ENCODE data around the gene MCF2L. TPM values are rescaled to one million over a fixed set of nuclear protein-coding genes. Genes with fewer than 3 reads are reported as not detected.

The MCF2L gene
- total RNA-seq, 2 donors from 2014 or later, result 37.4 to 74.8 TPM

DNA sequence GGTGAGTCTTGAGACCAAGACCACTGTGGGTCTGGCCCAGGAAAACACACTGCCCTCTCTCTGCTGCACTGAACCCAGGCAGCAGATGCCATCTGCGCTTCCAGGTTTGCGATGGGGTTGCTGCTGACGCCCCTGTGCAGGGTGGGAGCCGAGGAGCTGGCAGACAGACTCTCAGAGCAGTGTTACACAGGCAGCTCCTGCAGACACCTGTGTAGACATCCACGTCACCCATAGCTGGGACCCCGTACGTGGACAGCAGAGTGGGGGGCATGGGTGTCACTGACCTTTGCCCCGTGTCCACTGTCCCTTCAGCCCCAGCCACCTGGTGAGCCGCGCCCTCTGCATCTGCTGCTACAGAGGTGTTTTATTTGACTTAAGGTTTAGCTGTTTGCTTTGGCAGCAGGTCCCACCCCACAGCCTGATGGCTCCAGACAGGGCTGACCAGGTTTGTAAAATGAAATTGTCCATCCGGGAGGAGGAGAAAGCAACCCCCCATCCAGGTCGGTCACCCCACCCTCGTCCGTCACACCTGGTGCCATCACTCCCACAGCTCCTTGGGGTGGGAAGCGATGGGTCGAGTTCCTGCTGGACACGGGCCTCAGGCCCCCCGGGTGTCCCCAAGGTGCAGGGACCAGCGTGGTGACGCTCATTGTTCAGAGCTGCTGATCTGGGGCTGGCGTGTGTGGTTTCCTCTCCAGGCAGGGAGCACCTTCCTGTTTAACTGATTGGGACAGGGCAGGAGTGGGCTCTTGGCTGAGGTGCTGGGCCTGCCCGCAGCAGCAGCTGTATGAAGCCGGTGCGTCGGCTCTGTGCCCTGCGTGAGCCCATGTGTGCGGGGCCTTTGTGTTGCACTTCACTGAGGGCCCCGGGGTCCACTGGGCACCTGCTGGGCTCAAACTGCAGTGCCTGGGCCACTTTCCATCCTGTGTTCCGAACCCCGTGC lies 28.4 kb downstream of the MCF2L start:
- ATAC-seq (no peak), DNase-seq (no peak)
- no peak overlapping the region for H3K4me3 ChIP-seq
- H3K36me3 ChIP-seq (replicated peaks in 1 of 2; ENCODE audit: insufficient read depth in 1 of 2, low read depth in 2 of 2), result no peaks in the 10 kb centered on the region
- H3K9me3 ChIP-seq, result no peaks in the 10 kb centered on the region
- WGBS, 2 donors, result 56 to 67% methylated on average over 8 to 30 of the region's 30 CpGs
- peaks cover 25% of the 10 kb centered on the region for H3K4me1 ChIP-seq
- intact Hi-C loops (cut with DNase I), result no loop called here
- no peak overlapping the region for H3K27ac ChIP-seq
- TF ChIP-seq, protein P1, sequence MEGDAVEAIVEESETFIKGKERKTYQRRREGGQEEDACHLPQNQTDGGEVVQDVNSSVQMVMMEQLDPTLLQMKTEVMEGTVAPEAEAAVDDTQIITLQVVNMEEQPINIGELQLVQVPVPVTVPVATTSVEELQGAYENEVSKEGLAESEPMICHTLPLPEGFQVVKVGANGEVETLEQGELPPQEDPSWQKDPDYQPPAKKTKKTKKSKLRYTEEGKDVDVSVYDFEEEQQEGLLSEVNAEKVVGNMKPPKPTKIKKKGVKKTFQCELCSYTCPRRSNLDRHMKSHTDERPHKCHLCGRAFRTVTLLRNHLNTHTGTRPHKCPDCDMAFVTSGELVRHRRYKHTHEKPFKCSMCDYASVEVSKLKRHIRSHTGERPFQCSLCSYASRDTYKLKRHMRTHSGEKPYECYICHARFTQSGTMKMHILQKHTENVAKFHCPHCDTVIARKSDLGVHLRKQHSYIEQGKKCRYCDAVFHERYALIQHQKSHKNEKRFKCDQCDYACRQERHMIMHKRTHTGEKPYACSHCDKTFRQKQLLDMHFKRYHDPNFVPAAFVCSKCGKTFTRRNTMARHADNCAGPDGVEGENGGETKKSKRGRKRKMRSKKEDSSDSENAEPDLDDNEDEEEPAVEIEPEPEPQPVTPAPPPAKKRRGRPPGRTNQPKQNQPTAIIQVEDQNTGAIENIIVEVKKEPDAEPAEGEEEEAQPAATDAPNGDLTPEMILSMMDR (IDR thresholded peaks at IDR 0.05), result no peak
- TF ChIP-seq POLR2A (IDR thresholded peaks at IDR 0.05), result no peak
- no peaks in the 10 kb centered on the region for H3K27me3 ChIP-seq

DNA sequence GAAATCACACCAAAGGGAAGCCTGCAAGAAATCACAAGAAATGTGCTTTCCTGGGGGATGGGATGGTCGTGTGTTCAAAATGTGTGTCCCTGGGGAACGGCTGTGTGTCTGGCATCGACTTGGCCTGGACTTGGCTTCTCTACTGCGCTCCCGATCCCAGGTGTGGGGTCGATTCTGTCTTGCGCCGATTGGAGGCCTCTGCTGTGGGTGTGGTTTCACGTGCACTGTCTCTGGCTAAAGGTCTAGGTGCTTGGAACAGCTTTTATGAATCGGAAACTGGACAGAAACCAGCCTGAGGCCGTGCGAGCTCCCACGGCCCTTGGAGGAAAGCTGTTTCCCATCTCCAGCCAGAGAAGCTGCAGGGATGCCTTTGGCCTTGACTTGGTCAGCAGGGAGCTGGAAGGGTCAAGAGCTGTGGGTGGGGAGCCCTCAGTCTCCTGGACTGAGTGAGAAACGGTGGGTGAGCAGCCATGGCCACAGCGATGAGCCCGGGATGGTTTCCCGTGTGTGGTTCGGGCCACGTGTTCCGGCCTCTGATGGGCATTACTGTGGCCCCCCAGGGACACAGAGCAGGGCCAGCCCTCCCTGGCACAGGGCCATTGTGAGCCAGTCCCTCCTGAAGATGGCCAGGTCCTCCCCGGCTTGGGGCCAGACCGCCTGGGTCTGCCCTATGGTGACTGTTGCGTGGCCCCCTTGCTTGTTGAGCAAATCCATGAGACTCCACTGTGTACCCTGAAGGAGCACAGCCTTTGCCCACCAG lies 29.7 kb downstream of the MCF2L start:
- Histone ChIP-seq H3K4me1 (peaks cover 25% of the 10 kb centered on the region), H3K36me3 (replicated peaks in 1 of 2; ENCODE audit: insufficient read depth in 1 of 2, low read depth in 2 of 2) (no peaks in the 10 kb centered on the region), H3K9me3 (no peaks in the 10 kb centered on the region), H3K27me3 (no peaks in the 10 kb centered on the region), H3K4me3 (no peak overlapping the region), H3K27ac (no peak overlapping the region)
- DNase-seq (no peak), ATAC-seq (no peak)
- 80 to 83% methylated on average over 13 to 23 of the region's 23 CpGs for WGBS, 2 donors
- intact Hi-C loops (cut with DNase I), result no loop called here
- no peak for TF ChIP-seq POLR2A (IDR thresholded peaks at IDR 0.05)
- TF ChIP-seq, protein P1 (IDR thresholded peaks at IDR 0.05), result no peak

- no peak overlapping the region for H3K27ac ChIP-seq
- no peak for ATAC-seq
- TF ChIP-seq, protein P1 (IDR thresholded peaks at IDR 0.05), result no peak
- H3K27me3 ChIP-seq, result no peaks in the 10 kb centered on the region
- 85 to 95% methylated on average over 23 to 31 of the region's 32 CpGs for WGBS, 2 donors
- H3K36me3 ChIP-seq (replicated peaks in 1 of 2; ENCODE audit: insufficient read depth in 1 of 2, low read depth in 2 of 2), result no peaks in the 10 kb centered on the region
- H3K4me3 ChIP-seq, result no peak overlapping the region
- no peak for DNase-seq
- peaks cover 25% of the 10 kb centered on the region for H3K4me1 ChIP-seq
- intact Hi-C loops (cut with DNase I), result no loop called here
- no peaks in the 10 kb centered on the region for H3K9me3 ChIP-seq
These were observed 30.6 kb downstream of the MCF2L start for GRCh38 chr13:112999414-113000177.

GRCh38 chr13:113000575-113000974 lies 31.6 kb downstream of the MCF2L start:
- Histone ChIP-seq H3K9me3 (no peaks in the 10 kb centered on the region), H3K4me1 (peaks cover 25% of the 10 kb centered on the region), H3K36me3 (replicated peaks in 1 of 2; ENCODE audit: insufficient read depth in 1 of 2, low read depth in 2 of 2) (no peaks in the 10 kb centered on the region), H3K4me3 (no peak overlapping the region), H3K27ac (peak overlapping the region in 1 of 4 donors; percentile 44), H3K27me3 (no peaks in the 10 kb centered on the region)
- no peak for ATAC-seq
- DNase-seq, result no peak
- TF ChIP-seq, protein P1 (IDR thresholded peaks at IDR 0.05), result no peak
- TF ChIP-seq POLR2A (IDR thresholded peaks at IDR 0.05), result no peak
- 82 to 85% methylated on average over 12 to 14 of the region's 14 CpGs for WGBS, 2 donors
- intact Hi-C loops (cut with DNase I), result no loop called here

Measured in body of pancreas (tissue), 4 donors.